Fibroblast of gingiva (primary cell): ENCODE measurements around the gene ALDH5A1.

Source experiments
- DNase-seq: peaks from one replicate; pipeline ENCODE4 v3.0.0-alpha.2; 2011; ENCODE audit warnings: low read depth

The ALDH5A1 gene

DNA sequence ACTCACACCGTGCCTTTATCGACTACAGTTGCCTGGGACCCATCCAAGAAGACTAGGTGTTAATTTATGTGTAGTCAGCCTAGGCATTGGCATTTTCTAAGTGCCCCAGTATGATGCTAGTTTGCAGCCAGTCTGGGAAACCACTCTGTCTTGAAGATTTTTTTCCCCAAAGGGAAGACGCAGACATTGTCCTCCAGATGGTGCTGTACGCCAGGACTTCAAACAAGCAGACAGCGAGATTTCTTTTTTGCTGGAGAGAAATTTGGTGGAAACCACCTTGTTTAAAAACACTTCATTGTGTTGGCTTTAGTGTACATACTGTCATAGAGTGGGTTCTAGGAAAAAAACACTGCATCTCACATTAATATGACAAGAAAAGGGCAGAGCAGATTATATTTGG lies 30.0 kb downstream of the ALDH5A1 start:
- peak; percentile 29 for DNase-seq

DNA sequence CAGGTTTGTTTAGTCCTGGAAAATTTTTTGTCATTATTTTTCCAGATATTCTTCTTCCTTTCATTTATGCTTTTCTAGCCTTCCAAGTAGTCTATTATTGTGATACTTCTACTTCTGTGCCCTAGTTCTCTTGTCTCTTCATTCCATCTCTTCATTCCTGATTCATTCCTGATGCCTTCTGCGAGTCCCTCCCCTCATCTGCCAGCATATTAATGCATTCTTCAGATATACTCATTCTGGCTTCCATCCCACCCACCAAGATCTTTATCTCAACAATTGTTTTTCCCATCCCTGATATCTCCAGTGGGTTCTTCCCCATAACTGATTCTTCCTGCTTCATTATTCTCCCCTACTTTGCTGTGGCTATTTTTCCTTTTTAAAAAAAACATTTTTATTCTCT lies 35.2 kb downstream of the ALDH5A1 start:
- no peak for DNase-seq

DNA sequence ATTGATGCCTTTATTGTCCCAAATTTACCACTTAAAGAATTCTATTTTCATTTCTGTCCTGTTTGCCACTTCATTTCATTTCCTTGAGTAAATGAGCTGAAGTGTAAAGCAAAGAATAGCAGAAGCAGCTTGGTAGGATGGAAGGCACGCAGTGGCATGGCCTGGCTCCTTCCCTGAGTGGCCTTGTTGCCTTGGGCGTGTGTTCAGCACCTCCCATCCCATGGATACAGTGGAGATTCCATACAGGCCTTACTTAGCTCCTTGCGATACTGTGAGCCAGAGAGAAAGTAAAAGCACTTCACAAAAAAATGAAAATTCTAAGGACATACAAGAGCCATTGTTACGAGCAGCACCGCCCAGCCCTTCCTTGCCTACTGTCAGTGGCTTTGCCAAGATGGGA lies 39.6 kb downstream of the ALDH5A1 start:
- no peak for DNase-seq

DNA sequence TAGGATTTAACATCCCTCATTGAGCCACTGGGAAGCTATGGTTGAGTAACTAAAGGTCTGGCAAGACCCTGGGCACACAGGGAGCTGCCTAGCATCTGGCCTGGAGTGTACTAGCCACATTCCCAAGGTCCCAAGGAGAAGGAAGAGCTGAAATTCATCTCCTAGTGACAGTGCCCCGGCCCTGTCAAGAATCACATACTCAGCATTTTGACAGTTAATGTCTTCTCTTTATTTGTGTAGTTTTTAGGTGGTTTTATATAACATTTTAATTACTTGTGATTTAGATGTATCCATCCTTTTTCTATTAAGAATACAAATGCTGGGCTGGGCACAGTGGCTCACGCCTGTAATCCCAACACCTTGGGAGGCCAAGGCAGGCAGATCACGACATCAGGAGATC lies 40.4 kb downstream of the ALDH5A1 start:
- DNase-seq: no peak

DNA sequence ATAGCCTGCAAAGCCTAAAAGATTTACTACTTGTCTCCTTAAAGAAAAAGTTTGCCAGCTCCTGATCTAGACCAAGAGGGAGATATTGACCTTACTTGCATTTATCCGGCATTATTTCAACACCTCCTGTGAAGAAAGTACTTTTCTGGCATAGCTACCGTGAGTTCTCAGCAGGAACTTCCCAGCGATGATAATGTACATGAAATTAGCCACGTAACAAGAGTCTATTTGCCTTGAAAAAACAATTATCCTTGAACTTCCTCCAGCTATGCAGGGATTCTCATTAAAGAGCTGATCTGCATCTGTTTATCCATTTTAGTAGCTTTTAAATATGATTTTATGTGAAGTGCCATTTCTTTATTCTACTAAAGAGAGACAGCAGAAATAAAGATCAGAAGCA lies 41.7 kb downstream of the ALDH5A1 start:
- DNase-seq: no peak

DNA sequence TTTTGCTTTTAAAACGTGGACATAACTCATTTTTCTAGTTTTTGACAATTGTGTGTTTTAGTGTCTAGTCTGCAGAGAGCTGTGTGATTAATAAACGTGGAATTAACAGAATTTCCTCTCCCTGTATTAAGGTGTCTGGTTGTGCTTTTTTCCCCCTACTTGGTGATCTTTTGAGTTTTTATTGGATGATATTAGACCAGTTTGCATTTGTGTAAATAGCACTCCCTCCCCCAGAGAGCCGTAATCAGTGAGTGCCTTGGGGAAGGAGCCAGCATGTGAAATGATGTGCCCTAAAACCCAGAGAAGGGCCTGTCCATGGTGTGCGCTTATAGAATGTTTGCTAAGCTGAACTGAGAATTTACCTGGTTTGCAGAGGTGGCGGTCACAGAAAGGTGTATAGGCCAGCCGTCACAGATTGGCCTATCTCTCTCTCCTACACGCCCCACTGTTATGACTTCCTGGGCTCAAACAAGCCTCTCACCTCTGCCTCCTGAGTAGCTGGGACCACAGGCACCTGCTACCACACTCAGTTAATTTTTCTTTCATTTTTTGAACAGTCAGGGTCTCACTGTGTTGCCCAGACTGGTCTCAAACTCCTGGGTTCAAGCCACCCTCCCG lies 42.4 kb downstream of the ALDH5A1 start:
- no peak for DNase-seq

DNA sequence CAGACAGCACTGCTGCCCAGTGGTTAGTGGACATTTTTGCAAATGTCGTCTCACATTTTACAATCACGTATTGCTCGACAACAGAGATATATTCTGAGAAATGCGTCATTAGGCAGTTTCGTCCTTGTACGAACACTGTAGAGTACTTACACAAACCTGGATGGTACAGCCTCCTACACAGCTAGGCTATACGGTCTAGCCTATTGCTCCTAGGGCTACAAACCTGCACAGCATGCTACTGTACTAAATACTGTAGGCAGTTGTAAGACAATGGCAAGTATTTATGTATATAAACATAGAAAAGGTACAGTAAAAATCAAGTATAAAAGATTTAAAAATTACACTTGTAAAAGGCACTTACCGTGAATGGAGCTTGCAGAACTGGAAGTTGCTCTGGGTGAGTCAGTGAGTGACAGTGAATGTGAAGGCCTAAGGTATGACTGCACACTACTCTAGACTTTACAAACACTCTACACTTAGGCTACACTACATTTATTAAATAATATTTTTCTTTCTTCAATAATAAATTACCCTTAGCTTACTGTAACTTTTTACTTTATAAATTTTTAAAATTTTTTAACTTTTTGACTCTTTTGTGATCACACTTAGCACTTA lies 43.1 kb downstream of the ALDH5A1 start:
- no peak for DNase-seq

DNA sequence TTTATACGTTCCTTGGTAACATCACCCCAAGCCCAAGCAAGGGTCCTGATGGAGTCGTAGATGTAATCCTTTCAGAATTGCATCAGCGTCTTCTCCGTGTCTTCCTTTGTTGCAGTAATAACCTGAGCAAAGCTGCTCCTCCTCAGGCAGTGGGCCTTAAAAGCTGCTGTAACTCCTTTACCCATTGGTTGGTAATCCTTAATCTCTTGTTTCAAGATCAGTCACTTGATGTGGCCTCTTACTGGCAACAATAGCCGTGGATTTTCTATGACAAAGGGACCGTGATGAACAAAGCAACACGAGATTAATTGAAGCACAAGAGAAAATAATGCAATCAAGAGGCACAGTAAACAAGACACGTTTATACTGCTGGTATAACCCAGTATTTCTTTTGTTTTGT lies 44.6 kb downstream of the ALDH5A1 start:
- no peak for DNase-seq

DNA sequence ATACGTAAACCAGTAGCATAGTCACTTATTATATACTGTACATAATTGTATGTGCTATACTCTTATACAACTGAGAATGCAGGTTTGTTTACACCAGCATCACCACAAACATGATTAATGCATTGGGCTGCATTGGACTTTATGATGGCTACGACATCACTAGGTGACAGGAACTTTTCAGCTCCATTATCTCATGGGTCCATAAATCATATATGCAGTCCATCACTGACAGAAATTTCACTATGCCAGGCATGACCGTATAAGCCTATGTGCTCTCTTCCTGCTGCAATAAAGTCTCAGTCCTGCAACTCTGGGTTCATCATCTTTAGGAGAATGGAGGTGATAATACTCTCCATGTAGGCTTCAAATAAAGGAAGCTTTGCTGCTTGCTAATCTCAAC lies 45.4 kb downstream of the ALDH5A1 start:
- DNase-seq: no peak

DNA sequence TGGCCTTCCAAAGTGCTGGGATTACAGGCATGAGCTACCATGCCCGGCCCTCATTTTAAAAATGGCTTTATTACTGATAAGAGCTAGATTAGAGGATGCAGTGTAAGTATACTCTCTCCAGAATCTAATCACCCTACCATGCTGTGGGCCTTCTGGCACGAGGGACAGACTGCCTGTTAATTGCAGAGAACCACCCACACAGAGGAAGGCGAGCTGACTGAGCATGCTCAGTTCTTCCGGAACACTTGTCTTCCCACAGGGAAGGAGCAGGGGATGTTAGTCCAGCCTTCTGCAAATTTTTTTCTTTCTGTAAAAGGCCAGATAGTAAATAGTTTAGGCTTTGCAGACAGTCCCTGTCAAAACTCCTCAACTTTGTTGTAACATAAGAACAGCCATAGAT lies 48.9 kb downstream of the ALDH5A1 start:
- no peak for DNase-seq

DNA sequence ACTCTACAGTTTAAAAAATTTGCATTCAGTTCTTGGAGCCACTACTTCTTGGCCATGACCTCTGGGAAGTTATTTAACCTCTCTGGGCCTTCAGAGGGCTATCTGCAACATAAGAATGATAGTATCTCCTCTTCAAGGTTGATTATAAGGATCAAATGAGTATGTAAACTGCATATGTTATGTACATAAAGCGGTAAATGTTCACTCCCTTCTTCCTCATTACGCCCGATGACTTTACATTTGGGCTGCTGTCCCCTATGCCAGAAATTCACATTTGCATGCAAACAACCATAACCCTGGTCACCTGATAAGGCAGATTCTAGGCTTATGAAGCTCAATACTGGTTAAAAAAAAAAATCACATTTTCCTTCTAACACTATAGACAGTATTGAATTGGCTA lies 50.4 kb downstream of the ALDH5A1 start:
- no peak for DNase-seq

DNA sequence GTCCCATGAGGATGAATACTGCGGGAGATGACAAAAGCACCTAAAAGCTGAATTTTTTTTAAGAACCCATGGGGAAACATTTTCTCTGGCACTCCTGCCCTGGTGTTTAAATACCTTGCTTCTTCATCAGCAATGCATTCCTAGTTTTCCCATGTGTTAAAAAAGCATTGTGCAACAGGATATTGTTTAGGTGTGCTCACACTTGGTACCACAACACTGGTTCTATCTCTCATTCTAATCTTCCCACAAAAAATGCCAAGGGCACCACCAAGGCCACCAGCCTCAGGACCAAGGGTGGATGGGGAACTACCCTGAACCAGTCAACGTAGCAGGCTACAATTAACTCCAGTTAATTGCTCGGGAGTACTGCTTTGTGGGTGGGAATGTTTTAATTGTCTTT lies 50.9 kb downstream of the ALDH5A1 start:
- no peak for DNase-seq

DNA sequence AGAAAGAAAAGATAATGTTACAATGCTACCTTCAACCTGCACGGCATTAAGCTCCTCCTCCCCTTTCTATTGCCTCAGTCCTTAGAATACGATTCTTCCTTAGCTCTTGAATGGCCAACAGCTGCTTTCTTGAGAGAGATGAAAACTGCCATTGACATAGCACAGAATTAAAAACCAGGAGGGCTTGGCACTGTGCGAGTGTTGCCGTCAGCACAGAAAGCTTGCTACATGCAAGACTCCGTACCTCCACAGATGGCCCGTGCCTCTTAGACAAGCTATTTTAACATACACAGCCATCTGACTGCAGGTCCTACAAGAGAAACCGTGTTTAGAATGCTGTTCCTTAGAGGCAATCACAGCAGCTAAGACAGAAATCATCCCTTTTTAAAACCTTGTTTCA lies 51.7 kb downstream of the ALDH5A1 start:
- no peak for DNase-seq

DNA sequence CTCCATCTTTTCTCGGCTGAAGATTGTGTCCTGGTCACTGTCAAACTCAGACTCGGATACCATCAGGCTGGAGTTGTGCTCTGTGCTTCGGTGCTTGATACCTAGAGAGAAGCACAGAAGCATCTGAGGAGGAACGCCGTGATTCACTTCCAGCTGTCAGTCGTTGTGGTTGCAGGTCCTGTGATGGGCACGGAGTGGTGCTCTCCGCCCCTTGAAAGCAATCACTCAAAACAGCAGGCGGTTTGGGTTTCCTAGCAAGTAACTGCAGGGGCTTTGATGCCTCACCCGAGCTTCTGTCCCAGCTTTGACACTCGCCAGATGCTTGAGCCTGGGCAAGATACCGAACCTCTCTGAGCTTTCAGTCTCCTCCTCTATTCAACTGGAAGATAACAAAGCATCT lies 52.5 kb downstream of the ALDH5A1 start:
- no peak for DNase-seq

DNA sequence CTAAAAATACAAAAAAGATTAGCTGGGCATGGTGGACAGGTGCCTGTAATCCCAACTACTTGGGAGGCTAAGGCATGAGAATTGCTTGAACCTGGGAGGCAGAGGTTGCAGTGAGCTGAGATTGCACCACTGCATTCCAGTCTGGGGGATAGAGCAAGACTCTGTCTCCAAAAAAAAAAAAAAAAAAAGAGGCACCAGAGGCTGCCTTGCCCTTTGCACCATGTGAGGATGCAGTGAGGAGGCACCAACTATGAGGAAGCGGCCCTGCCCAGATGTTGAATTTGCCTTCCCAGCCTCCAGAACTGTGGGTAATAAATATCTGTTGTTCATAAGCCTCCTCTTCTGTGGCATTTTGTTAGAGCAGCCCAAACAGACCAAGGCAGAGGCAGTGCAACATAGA lies 54.4 kb downstream of the ALDH5A1 start:
- no peak for DNase-seq

DNA sequence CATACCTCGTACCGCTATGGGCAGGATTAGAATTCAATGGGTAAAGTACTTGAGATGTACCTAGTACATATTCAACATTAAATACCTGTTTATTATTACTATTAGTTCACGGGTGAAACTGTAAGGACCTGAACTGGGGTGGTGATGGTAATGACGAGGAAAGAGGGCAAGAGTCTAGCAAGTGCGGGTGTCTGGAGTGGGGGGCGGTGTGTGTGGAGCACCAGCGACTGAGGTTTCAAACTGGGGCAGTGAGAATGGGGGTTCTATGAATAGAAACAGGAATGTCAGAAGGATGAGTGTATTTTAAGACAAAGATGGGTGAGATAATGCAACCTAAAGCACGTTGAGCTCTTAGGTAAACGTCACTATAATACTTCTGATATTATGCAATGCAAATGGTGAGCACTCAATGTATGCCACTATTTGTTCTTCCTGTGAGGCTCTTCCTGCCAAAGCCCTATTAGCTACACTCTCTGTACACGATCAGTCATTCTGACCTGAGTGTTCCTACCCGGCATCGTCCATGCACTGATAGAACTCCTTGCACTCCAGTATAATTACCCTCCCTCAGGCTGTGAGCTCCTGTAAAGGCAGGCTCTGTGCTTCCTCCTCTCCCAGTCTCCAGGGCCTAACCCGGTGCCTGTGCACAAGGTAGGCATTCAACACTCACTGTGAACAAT lies 55.0 kb downstream of the ALDH5A1 start:
- DNase-seq: no peak

DNA sequence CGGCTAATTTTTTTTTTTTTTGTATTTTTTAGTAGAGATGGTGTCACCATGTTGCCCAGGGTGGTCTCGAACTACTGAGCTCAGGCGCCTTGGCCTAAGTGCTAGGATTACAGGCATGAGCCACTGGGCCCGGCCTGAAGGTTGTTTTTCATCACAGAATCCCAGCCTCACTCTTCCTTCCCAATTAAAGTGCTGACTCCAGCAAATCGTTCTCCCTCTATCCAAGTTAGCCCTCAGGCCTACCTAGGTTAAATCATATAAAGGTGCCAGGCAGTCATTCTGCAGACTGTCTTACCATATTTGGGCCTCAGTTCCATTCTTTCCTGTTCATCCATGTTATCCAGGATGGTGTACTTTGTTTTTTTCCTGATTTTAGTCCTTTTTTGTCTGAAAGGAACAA lies 56.4 kb downstream of the ALDH5A1 start:
- no peak for DNase-seq

DNA sequence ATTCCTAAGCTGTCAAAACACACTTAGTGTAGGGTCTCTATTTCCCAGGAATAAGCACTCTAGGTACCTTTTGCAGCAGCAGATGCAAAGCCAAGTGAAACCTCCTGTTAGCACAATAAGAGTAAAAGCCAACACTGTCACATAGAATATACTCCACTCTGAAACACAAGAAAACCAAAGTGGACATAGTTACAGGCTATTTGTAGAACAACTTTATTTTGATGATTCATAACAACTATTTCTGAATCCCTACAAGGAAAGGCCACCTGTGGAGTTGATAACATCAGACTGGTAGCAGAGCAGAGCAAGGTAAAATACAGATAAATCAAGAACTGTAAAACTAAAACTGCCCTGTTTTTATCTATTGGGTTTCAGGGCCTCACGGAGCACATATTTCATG lies 59.7 kb downstream of the ALDH5A1 start:
- no peak for DNase-seq

DNA sequence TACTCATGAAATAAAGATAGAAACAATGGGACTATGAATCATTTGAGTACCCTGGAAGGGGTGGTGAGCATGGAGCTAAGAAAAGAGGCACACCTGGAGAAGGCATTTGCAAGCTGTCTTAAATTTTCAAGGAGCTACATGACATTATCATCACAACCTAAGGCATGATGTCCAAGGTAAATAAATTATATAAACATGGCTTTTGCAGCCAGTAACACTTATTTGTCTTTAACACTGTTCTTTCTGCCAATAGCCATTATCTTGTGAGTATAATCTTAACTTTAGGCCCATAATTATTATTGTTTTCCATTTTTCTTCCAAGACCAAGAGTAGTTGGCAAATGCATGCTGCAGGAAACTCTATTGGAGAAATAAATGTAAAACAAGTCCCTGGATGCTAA lies 63.7 kb downstream of the ALDH5A1 start:
- DNase-seq: no peak

DNA sequence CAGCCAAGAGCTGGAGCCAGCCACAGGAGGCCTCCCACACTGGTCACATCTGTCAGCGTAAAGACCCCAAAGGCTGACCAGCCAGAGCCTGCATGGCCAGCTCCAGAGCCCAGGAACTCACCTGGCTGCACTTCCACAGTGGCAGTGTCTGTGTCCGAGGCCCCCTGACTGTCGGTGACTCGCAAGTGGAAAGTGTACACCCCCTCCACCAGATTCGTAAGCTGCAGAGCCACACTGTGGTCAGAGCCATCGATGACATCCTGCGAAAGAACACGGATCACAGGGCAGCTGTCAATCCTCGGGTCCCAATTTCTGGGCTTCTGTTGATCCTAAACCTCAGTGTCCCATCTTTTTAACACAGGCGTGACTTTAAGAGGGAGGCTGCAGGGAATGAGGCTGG lies 69.3 kb downstream of the ALDH5A1 start:
- DNase-seq: no peak

DNA sequence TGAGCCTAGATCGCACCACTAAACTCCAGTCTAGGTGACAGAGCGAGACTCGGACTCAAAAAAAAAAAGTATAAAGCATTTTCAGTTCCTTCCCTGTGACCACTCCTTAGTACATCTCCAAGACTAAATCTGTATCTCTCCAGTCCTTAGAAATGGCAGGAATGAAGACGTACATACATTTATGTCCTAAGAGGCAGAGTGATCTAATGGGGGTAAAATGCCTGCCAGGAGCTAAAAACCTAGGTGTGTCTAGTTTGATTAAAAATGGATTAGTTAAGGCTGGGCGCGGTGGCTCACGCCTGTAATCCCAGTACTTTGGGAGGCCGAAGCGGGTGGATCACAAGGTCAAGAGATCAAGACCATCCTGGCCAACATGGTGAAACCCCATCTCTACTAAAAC lies 70.4 kb downstream of the ALDH5A1 start:
- DNase-seq: no peak

DNA sequence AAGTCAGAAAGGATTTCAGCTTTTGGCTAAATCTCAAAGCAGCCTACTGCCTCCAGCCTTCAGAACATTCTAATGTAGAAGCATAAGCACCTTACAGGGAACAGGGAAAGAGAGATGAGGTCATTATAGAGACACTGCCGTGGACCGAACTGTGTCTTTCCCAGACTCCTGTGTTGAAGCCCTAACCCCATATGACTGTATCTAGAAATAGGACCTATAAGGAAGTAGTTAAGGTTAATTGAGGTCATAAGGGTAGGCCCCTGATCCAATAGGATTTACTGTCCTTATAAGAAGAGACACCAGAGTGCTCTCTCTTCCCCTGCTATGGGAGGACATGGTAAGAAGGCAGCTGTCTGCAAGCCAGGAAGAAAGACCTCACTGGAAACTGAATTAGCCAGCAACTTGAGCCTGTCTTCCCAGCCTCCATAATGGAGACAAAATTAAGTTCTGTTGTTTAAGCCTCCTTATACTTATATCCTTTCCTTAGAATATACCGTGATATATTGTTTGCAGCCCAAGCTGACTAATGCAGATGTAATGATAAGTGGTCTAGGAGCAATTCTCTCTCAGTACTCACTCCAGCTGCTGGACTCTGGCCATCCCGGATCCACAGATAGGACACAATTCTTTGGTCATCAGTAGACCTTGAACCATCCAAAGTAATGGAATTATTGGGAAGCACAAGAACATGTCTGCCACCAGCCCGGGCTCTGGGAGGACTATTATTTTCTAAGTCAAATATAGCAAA lies 71.4 kb downstream of the ALDH5A1 start:
- DNase-seq: no peak

DNA sequence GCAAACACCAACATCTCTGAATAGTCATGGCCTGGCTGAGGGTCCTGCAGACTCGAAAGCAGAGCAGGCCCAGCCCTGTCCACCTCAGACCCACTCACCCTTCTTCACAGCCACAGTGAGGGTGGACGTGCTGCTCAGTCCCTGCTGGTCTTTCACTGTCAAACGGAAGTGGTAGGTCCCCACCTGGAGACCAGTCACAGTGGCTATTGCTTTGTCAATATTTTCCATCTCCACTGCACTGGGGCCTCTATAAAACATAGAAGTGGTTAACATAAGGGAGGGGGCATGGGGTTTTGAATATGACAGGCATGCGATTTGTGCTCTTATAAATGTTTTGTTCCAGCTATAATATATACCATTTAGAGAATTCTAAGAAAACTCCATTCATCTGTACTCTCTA lies 73.9 kb downstream of the ALDH5A1 start:
- DNase-seq: no peak
